Effector memory CD4-positive, alpha-beta T cell (primary cell): ENCODE measurements around the gene KLC4.

Experiments
- DNase-seq, 3 donors: peaks; one replicate each; pipeline ENCODE4 v3.0.0-alpha.2; 2020
- H3K27ac ChIP-seq: 2 replicates; pipeline ENCODE4 v1.7.0; 2013; ENCODE audit warnings: mild to moderate bottlenecking, low read length, moderate library complexity; ENCODE audit not compliant: insufficient read depth, poor library complexity, severe bottlenecking
- H3K27me3 ChIP-seq: replicated peaks from 2 replicates; pipeline ENCODE4 v1.7.0; 2013; ENCODE audit warnings: mild to moderate bottlenecking, low read length; ENCODE audit not compliant: insufficient read depth, control insufficient read depth, poor library complexity, severe bottlenecking
- H3K36me3 ChIP-seq: 2 replicates; pipeline ENCODE4 v1.7.0; 2013; ENCODE audit warnings: mild to moderate bottlenecking, low read length, moderate library complexity; ENCODE audit not compliant: control insufficient read depth, insufficient read depth
- H3K4me1 ChIP-seq: 2 replicates; pipeline ENCODE4 v1.7.0; 2013; ENCODE audit warnings: low read length, mild to moderate bottlenecking; ENCODE audit not compliant: control insufficient read depth, insufficient read depth, poor library complexity, severe bottlenecking
- H3K4me3 ChIP-seq: 2 replicates; pipeline ENCODE4 v1.7.0; 2013; ENCODE audit warnings: low read length, low read depth, mild to moderate bottlenecking; ENCODE audit not compliant: insufficient read depth, poor library complexity, severe bottlenecking
- H3K9me3 ChIP-seq: 2 replicates; pipeline ENCODE4 v1.7.0; 2013; ENCODE audit warnings: mild to moderate bottlenecking, low read length, moderate library complexity; ENCODE audit not compliant: control insufficient read depth

The KLC4 gene

DNA sequence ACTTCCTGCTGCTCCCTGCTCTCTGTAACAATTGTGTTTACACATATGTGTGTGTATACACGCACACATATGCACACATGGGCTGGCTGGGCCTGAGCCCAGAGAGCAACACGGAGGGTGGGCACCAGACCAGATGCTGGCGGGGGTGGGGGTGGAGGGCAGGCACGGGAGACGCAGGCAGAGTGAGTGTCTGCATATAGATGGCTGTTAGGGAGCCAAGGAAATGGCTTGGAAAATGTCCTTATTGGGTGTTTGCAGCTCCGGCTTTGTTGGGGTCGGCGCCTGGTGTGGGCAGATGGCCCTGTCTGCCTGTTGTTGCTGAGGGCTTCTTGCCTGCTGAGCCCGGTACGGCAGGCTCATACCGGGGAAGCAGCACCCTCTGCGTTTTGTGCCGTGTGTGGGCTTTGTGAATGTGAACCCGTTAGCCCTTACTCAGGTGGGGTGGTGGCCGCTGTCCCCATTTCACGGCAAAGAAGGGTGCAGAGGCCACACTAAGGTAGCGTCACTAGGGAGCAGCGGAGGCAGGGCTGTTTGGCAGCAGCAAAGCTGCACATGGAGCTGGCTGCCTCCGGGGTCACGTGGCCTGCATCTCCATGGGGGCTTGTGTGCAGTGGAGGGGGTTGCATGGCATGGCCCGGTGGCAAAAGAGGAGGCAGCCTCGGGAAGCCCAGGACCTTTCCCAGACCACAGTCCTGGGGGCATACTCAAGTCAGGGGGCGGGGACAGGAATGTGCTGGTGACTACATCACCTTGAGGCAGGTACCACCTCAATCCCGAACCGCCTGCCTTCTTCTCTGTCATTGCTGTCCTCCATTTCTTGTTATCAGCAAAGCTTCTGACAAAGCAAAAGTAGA, 64.3 kb downstream of the KLC4 start:
- Histone ChIP-seq H3K27me3 (no peaks in the 10 kb centered on the region), H3K4me3 (no peak overlapping the region), H3K9me3 (no peaks in the 10 kb centered on the region), H3K36me3 (no peaks in the 10 kb centered on the region), H3K4me1 (no peaks in the 10 kb centered on the region), H3K27ac (no peak overlapping the region)
- no peak for DNase-seq

DNA sequence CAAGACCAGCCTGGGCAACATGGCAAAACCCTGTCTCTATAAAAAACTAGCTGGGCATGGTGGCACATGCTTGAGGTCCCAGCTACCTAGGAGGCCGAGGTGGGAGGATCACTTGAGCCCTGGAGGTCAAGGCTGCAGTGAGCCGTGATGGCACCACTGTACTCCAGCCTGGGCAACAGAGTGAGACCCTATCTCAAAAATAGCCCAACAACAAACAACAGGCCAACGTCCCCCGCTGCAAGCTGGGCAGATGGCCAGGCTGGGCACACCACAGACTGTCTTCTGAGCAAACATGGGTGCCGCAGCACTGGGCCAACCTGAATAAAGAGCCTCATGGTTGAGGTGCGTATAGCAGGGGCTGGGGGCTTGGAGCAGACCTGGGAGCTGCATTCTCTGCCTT, 65.0 kb downstream of the KLC4 start:
- Histone ChIP-seq H3K27ac (no peak overlapping the region), H3K9me3 (no peaks in the 10 kb centered on the region), H3K36me3 (no peaks in the 10 kb centered on the region), H3K4me1 (no peaks in the 10 kb centered on the region), H3K4me3 (no peak overlapping the region), H3K27me3 (no peaks in the 10 kb centered on the region)
- DNase-seq, result no peak
